NCI-H128 (cell line): Measurements from ENCODE around the gene FALEC.

Source experiments
- DNase-seq: peaks from one replicate; lab custom pipeline; 2025; ENCODE audit not compliant: unreplicated experiment; lab: John Stamatoyannopoulos, UW

The FALEC gene

DNA sequence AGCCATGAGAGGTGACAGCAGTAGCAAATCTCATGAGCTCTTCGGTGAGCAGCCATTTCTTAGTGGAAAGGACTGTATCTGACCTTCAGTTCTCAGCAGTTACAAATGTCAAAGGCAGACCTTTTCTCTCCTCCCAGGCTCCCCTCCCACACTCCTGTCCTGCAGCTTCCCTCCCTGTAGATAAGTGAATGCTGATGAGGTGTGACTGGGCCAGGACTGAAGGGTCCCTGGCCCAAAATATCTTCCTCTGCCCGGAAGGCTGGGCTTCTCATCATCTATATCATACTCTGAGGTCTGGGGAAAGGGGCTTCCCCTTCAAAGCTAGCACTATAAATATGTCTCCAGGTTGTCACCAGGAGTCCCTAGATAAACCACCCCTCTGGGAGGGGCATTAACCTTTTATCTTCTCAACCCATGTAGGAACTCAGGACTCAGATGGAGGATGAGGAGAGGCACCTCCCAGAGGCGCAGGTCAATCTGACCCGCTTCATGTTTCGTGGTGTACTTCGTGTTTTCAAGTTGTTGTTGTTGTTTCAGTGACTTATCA lies 30.0 kb downstream of the FALEC start:
- no peak for DNase-seq

DNA sequence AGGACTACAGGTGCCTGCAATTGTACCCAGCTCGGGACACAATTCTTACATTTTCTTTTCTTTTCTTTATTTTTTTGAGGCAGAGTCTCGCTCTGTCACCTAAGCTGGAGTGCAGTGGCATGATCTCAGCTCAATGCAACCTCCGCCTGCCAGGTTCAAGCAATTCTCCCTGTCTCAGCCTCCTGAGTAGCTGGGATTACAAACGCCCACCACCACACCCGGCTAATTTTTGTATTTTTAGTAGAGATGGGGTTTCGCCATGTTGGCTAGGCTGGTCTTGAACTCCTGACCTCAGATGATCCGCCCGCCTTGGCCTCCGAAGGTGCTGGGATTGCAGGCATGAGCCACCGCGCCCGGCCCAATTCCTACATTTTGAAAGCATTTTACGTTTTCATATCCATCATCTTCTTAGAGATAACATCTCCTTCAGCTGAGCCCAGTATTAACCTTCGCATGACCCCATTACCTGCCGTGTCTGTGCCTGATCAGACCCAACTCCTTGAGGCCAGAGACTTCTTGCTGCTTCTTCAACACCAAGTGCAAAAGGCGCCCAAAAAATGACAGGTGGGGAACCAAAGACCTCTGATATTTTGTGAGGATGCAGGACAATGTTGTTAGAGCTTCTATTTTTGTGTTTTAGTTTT lies 30.9 kb downstream of the FALEC start:
- no peak for DNase-seq

DNA sequence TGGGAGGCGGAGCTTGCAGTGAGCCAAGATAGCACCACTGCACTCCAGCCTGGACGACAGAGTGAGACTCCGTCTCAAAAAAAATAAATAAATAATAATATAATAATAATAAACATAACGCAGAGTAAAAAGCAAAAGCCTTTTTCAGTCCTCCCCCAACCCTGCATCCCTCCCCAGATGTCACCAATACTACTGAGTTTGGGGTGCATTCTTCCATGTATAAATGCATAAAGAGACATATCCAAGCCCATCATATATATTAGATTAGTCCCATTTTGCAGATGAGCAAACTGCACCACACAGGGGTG lies 32.7 kb downstream of the FALEC start:
- no peak for DNase-seq

DNA sequence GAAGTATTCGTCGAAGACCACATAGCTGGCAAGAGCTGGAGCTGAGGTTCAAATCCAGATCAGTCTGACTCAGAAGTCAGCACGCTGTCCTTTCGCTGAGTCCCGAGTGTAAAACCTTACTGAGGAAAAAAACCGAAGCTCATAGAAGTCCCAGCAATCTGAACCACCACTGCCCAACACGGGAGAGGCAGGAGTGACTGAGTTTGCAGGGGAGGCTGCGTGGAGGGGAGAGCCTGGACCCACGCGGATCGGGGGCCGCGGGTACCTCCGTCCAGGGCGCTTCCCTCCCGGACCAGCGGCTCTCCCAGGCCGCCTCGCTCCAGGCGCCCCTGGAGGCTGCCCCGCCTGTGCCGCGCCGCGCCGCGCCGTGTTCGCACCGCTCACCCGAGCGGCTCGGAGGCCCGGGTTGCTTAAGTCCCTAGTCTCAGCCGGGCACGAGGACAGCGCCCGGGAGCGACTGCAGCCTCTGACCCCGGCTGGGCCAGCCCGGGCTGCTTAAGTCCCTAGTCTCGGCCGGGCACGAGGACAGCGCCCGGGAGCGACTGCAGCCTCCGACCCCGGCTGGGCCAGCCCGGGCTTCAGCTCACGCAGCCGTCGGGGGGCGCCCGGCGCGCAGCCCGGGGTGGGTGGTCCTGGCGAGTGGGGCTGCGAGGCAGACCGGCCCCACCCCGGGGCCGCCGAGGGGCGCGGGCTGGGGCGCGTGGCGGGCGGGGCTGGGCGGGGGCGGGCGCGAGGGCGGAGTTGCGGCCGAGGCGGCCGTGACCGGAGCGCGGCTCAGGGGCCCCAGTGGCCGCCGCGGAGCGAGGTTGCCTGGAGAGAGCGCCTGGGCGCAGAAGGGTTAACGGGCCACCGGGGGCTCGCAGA lies 33.3 kb downstream of the FALEC start, which contains the start of gene ADAMTSL4:
Gene ADAMTSL4, plus strand, starts transcription at position 777 of the 864 bp plus-strand sequence. CDS start 2,881 bp downstream, outside the sequence.
- no peak for DNase-seq

DNA sequence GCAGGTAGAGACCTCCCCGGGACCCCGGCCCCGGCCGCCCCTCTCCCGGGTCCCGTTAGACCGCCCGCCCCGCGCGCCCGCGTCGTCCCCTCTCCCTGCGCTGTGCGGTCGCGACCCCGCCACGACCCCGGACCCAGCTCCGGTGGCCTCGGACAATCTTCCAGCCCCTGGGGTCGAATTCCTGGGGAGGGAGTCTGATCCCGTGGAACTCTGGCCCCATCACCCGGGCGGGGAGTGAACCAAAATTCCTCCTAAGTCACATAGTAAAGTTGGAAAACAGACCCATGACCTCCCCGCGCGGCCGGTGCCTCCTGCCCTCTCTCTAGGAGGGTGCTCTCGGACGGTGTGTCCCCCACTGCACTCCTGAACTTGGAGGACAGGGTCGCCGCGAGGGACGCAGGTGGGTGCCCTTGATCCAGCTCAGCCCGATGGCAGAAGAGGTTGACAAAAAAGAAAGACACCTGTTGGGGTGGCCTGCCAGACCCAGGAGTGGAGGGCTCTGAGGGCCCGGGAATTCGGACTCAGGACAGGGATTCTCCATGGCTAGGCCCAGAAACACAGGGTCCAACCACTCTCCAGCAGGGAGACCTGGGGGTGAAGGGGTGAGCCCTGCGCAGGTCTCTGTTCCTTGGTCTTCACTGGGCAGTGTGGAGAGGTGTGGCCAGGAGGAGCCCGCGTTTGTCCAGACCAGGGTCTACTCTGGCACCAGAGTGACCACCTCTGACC lies 34.1 kb downstream of the FALEC start:
- DNase-seq: no peak

DNA sequence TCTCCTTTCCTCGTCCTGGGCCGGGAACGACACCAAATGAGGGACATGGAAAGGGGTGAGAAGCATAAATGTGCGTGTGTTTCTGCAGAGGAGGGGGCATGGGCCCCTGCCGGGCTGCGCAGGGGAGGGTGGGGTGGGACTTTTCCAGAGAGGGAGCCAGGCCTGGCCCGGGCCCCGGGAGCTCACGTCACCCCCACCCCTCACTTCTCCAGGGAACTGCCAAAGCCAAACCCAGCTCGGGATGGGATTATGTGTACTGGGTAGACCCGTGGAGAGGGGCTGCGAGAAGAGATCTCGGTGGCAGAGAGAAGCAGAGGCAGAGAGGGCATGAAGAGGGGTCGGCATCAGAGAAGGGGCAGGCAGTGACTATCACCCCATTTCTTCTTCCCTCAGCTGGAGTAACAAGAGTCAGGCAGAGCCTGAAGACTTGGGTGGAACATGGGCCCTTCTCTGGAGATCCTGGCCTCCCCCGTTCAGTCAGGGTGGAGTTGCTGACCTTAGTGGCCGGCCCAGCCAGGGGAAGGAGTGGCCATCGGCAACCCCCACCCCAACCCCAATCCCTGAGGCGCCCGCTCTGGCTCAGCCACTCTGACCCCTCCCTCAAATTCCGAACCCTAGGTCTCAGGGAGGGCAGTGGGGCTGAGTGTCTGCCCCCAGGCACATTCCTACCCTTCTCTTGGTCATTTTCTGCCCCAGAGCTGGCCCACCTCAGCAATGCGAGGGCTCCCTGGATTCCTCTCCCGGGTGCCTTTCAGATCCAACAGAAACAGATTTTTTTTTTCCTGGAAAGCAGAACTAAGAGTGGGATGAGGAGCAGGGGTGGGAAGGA lies 34.9 kb downstream of the FALEC start:
- DNase-seq: no peak

DNA sequence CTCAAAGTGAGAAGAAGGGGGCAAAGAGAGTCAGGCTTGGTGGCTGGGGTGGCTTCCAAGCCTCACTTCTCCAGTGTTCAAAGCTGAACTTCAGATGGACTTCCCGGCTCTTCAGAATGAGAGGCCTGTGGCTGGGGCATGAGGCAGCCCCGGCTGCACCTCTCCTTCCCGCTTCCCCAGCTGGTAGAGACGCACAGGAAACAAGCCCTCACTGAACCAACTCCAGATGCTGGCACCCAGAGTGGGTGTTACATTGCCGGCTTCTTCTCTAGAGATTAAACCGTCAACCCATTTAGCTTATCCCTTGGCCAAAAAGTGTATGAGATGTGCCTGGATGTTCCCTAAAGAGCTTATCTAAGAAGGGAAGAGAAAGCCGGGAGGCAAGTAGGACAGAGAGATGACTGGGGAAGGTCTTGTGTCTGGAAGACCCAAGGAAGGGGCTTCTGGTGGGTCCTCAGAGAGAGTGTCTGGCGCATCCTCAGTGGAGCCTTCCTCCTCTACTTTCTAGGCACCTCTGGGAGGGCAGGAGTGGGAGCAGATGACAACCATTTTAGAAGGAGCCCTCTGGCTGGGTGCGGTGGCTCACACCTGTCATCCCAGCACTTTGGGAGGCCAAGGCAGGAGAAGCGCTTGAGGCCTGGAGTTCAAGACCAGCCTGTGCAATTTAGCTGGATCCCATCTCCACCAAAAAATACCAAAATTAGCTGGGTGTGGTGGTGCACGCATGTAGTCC lies 35.7 kb downstream of the FALEC start:
- DNase-seq: no peak

DNA sequence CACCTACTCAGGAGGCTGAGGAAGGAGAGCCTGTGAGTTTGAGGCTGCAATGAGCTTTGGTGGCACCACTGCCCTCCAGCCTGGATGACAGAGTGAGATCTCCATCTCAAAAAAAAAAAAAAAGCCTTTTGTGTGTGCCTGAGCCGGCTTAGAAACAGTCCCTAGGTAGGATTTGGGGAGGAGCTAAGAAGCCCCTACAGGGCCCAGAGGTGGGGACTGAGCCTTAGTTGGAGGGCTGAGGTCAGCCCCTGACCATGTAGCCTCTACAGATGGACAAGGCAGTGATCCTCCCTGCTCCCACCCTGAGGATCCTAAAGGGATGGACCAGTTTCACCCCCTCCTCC lies 36.2 kb downstream of the FALEC start:
- no peak for DNase-seq

DNA sequence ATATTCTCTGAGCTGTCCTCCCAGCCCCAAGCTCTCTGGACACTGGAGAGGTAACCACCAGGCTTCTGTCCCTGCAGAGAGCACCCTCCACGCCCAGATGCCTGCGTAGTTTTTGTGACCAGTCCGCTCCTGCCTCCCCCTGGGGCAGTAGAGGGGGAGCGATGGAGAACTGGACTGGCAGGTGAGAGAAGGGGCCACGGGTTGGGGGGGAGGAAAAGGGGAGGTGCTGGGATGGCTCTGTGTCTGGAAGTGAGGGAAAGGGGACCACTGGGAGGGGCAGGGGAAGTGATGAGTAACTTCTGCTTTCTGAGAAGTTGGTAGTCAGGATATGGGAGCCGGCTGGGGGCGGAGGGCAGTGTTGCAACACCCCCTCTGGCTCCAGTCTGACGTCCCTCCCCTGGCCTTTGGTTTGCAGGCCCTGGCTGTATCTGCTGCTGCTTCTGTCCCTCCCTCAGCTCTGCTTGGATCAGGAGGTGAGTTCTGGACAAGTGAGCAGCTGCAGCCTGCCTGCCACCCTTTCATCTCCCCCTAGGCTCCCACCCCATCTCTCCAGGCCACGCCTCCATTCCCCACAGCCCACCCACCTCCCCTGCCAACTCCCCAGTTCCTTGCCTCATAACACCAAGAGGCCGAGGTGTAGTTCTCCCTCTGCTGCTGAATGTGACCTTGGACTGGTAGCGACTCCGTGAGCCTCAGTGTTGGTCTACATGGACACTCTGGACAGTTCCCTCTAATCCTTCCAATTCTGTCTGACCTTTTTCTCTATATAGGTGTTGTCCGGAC lies 36.8 kb downstream of the FALEC start:
- DNase-seq: no peak

DNA sequence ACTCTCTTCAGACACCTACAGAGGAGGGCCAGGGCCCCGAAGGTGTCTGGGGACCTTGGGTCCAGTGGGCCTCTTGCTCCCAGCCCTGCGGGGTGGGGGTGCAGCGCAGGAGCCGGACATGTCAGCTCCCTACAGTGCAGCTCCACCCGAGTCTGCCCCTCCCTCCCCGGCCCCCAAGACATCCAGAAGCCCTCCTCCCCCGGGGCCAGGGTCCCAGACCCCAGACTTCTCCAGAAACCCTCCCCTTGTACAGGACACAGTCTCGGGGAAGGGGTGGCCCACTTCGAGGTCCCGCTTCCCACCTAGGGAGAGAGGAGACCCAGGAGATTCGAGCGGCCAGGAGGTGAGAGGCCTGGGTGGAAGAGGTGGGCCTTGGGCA lies 37.3 kb downstream of the FALEC start:
- no peak for DNase-seq

DNA sequence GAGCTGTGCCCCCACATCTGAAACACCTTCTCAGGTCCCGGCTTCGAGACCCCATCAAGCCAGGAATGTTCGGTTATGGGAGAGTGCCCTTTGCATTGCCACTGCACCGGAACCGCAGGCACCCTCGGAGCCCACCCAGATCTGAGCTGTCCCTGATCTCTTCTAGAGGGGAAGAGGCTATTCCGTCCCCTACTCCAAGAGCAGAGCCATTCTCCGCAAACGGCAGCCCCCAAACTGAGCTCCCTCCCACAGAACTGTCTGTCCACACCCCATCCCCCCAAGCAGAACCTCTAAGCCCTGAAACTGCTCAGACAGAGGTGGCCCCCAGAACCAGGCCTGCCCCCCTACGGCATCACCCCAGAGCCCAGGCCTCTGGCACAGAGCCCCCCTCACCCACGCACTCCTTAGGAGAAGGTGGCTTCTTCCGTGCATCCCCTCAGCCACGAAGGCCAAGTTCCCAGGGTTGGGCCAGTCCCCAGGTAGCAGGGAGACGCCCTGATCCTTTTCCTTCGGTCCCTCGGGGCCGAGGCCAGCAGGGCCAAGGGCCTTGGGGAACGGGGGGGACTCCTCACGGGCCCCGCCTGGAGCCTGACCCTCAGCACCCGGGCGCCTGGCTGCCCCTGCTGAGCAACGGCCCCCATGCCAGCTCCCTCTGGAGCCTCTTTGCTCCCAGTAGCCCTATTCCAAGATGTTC lies 38.0 kb downstream of the FALEC start:
- DNase-seq: no peak

DNA sequence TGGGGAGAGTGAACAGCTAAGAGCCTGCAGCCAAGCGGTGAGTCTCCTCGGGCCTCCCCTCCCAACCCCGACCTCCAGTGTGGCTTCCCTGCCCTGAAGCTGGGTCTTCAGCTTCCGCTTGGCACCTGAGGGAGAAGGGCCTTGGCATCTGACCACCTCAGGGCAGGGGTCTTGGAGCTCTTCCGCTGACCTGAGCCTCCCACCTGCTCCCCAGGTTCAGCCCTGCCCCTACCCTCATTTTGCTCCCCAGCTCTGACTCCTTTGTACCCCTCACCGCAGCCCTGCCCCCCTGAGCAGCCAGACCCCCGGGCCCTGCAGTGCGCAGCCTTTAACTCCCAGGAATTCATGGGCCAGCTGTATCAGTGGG lies 38.5 kb downstream of the FALEC start:
- DNase-seq: no peak

DNA sequence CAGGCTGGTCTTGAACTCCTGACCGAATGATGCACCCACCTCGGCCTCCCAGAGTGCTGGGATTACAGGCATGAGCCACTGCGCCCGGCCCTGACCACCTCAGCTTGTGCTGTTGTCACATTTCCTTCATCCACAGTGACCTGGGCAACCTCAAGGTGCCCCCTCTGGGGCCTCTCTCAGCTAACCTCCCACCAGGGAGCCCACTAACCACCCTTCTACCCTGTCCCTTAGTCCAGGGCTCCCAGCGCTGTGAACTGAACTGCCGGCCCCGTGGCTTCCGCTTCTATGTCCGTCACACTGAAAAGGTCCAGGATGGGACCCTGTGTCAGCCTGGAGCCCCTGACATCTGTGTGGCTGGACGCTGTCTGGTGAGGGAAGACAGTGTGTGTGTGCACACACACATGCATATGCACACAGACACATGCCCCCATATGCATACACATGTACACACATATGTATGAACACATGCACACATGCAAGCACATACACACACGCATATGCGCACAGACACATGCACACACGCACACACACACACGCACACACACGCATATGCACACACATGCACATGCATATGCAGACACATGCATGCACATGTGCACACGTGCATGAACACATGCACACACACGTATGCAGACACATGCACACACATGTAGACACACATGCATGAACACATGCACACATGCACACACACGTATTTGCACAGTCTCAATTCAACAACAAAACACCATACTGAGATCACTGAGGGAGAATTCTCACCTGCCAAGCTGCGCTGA lies 39.8 kb downstream of the FALEC start:
- DNase-seq: no peak

DNA sequence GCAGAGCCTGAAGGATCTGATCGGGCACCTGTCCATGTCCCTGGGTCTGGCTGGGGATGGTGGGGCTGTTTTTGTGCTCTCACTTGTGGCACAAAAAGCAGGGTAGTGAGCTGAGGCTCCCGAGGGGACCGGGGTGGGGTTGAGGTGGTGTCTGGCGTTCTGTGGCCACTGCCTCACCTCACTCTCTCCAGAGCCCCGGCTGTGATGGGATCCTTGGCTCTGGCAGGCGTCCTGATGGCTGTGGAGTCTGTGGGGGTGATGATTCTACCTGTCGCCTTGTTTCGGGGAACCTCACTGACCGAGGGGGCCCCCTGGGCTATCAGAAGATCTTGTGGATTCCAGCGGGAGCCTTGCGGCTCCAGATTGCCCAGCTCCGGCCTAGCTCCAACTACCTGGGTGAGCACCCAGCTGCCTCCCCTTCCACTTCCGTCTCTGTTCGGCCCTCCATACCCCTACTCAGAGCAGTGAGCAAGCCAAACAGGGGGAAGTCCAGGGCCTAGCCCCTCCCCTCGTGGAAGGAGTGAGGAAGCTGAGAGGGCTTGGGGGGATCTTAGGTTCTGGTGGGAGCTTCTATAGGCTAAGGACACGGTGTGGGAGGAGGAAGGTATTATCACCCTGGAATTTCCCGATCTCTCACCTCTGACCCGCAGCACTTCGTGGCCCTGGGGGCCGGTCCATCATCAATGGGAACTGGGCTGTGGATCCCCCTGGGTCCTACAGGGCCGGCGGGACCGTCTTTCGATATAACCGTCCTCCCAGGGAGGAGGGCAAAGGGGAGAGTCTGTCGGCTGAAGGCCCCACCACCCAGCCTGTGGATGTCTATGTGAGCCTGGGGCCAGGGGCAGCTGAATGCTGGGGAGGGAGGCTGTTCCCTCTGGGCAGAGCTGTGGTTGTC lies 40.7 kb downstream of the FALEC start:
- DNase-seq: no peak

DNA sequence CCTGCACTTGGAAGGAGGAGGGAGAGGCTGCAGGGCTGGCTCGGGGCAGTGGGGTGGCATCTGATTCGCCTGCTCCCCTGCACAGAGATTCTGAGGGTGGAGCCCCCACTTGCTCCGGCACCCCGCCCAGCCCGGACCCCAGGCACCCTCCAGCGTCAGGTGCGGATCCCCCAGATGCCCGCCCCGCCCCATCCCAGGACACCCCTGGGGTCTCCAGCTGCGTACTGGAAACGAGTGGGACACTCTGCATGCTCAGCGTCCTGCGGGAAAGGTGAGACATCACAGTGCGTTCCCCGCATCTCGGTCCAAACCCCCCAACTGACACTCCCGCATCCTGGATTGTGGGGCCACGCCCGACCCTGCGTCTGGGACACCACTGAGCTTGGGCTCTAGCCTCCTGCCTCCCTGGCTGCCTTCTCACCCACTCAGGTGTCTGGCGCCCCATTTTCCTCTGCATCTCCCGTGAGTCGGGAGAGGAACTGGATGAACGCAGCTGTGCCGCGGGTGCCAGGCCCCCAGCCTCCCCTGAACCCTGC lies 41.6 kb downstream of the FALEC start:
- no peak for DNase-seq

DNA sequence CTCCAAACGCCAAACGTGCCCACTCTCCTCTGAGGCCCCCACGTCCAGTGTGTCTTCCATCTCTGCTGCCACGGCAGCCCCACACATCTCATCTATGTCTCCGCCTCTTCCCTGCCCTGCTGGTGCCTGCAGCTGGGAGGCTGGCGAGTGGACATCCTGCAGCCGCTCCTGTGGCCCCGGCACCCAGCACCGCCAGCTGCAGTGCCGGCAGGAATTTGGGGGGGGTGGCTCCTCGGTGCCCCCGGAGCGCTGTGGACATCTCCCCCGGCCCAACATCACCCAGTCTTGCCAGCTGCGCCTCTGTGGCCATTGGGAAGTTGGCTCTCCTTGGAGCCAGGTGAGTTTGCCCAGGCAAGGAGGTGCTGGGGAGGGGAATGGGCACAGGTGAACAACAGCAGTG lies 42.3 kb downstream of the FALEC start:
- DNase-seq: no peak

DNA sequence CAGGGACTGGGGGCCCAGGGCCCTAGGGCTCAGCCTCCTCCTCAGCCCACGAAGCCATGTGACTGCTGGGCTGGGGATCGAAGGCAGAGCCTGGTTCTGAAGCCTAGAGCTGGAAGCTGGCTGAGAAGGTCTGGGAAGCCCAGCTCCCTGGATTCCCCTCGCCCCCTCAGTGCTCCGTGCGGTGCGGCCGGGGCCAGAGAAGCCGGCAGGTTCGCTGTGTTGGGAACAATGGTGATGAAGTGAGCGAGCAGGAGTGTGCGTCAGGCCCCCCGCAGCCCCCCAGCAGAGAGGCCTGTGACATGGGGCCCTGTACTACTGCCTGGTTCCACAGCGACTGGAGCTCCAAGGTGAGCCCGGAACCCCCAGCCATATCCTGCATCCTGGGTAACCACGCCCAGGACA lies 42.8 kb downstream of the FALEC start:
- DNase-seq: no peak
